H1 (cell line): ENCODE measurements around the gene EXD1. TPM values are rescaled to one million over a fixed set of nuclear protein-coding genes. Genes with fewer than 3 reads are reported as not detected.

Experiments
- CTCF ChIA-PET: fragments of 300-600 bp; sonication (Branson Sonifier 250); formaldehyde crosslinking; loops from one replicate; lab custom pipeline; 2021; ENCODE audit not compliant: partially characterized antibody; lab: Charles Lee
- POLR2A ChIA-PET: fragments of 300-600 bp; sonication (Branson Sonifier 250); formaldehyde crosslinking; loops from one replicate; lab custom pipeline; 2021; ENCODE audit warnings: inconsistent platforms; ENCODE audit not compliant: partially characterized antibody; lab: Charles Lee
- DNase-seq, 2 experiments: peaks; one replicate each; pipeline versions ENCODE4 v3.0.0 to v3.0.0-alpha.2; 2010 to 2022; ENCODE audit warnings: low spot score in 2 of 2, low read depth in 1 of 2, mixed read lengths in 1 of 2
- FAIRE-seq: peaks from 2 replicates; lab custom pipeline; 2011; peaks lifted over from hg19 to GRCh38; lab: Jason Lieb, UNC
- H2AFZ ChIP-seq: 2 replicates; pipeline ENCODE4 v1.8.1; 2012; ENCODE audit warnings: low read length, inconsistent platforms
- H2AK5ac ChIP-seq: 2 replicates; pipeline ENCODE4 v1.6.1; 2013; ENCODE audit warnings: low read depth, low read length
- H2BK120ac ChIP-seq: replicated peaks from 2 replicates; pipeline ENCODE3; 2013; ENCODE audit warnings: low read depth, low read length, inconsistent platforms
- H2BK12ac ChIP-seq: 2 replicates; pipeline ENCODE4 v1.6.1; 2013; ENCODE audit warnings: low read depth, low read length
- H2BK15ac ChIP-seq: 2 replicates; pipeline ENCODE4 v1.6.1; 2013; ENCODE audit warnings: low read length
- H2BK20ac ChIP-seq: 2 replicates; pipeline ENCODE4 v1.6.1; 2013; ENCODE audit warnings: low read length
- H2BK5ac ChIP-seq: 2 replicates; pipeline ENCODE4 v1.6.1; 2013; ENCODE audit warnings: low read depth, low read length
- H3K14ac ChIP-seq: 2 replicates; pipeline ENCODE4 v1.6.1; 2013; ENCODE audit warnings: inconsistent platforms; ENCODE audit not compliant: insufficient read length
- H3K18ac ChIP-seq: 2 replicates; pipeline ENCODE4 v1.6.1; 2013; ENCODE audit warnings: low read length; ENCODE audit errors: extremely low read depth
- H3K23ac ChIP-seq: 2 replicates; pipeline ENCODE4 v1.6.1; 2013; ENCODE audit warnings: inconsistent platforms; ENCODE audit not compliant: insufficient read length
- H3K23me2 ChIP-seq: 2 replicates; pipeline ENCODE4 v1.6.1; 2013; ENCODE audit warnings: low read depth, low read length
- H3K27ac ChIP-seq: 2 replicates; pipeline ENCODE4 v1.6.1; 2011; ENCODE audit warnings: low read depth, low read length, inconsistent platforms
- H3K27me3 ChIP-seq, 4 experiments: replicated peaks in 1 of 4; 1 replicate in 1 of 4; 2 replicates in 3 of 4; pipeline versions ENCODE4 v1.6.1 to v1.8.1; 2011 to 2013; ENCODE audit warnings: low read length in 3 of 4, mild to moderate bottlenecking in 3 of 4, inconsistent platforms in 2 of 4, mixed read lengths in 2 of 4, moderate library complexity in 1 of 4; ENCODE audit not compliant: control insufficient read depth in 3 of 4, insufficient read depth in 3 of 4; ENCODE audit errors: extremely low read depth in 1 of 4
- H3K36me3 ChIP-seq, 4 experiments: 2 replicates each; pipeline versions ENCODE4 v1.6.1 to v1.8.1; 2011 to 2013; ENCODE audit warnings: mild to moderate bottlenecking in 4 of 4, low read length in 3 of 4, moderate library complexity in 2 of 4, control low read depth in 1 of 4, inconsistent platforms in 1 of 4; ENCODE audit not compliant: insufficient read depth in 4 of 4, control insufficient read depth in 2 of 4
- H3K4ac ChIP-seq: replicated peaks from 2 replicates; pipeline ENCODE3; 2013; ENCODE audit warnings: low read length, low read depth, mixed read lengths, inconsistent platforms; ENCODE audit not compliant: insufficient read length
- H3K4me1 ChIP-seq, 4 experiments: replicated peaks in 1 of 4; 1 replicate in 1 of 4; 2 replicates in 3 of 4; pipeline versions ENCODE4 v1.6.1 to v1.8.1; 2011 to 2013; ENCODE audit warnings: low read length in 3 of 4, inconsistent platforms in 2 of 4, mixed read lengths in 1 of 4; ENCODE audit not compliant: insufficient read depth in 4 of 4, control insufficient read depth in 3 of 4
- H3K4me2 ChIP-seq, 2 experiments: 2 replicates each; pipeline versions ENCODE4 v1.6.1 to v1.8.1; 2011 to 2013; ENCODE audit warnings: low read depth in 2 of 2, low read length in 2 of 2, control low read depth in 1 of 2, inconsistent platforms in 1 of 2, mild to moderate bottlenecking in 1 of 2; ENCODE audit not compliant: insufficient read depth in 1 of 2
- H3K4me3 ChIP-seq, 4 experiments: fragments of 200-600, 300-600 bp in 1 of 4; sonication (generic), shearing (Covaris generic), sonication (Bioruptor Twin) in 1 of 4; 2 replicates each; pipeline versions ENCODE4 v1.5.1 to v1.8.1; 2011 to 2016; ENCODE audit warnings: low read length in 4 of 4, low read depth in 3 of 4, control low read depth in 2 of 4, inconsistent platforms in 2 of 4, mild to moderate bottlenecking in 2 of 4, mixed read lengths in 1 of 4, moderate library complexity in 1 of 4; ENCODE audit not compliant: insufficient read depth in 2 of 4; ENCODE audit errors: extremely low read depth in 1 of 4
- H3K56ac ChIP-seq: replicated peaks from 2 replicates; pipeline ENCODE3; 2013; ENCODE audit warnings: low read depth, mild to moderate bottlenecking, mixed read lengths, low read length, inconsistent platforms; ENCODE audit not compliant: insufficient read length
- H3K79me1 ChIP-seq: 2 replicates; pipeline ENCODE4 v1.6.1; 2013; ENCODE audit warnings: low read depth, low read length, control low read depth
- H3K79me2 ChIP-seq, 2 experiments: 2 replicates each; pipeline versions ENCODE4 v1.6.1 to v1.8.1; 2012 to 2013; ENCODE audit warnings: low read length in 2 of 2, mild to moderate bottlenecking in 2 of 2, inconsistent platforms in 1 of 2; ENCODE audit not compliant: insufficient read depth in 2 of 2, control insufficient read depth in 1 of 2
- H3K9ac ChIP-seq, 4 experiments: replicated peaks in 1 of 4; 1 replicate in 1 of 4; 2 replicates in 3 of 4; pipeline versions ENCODE4 v1.6.1 to v1.8.1; 2011 to 2013; ENCODE audit warnings: low read depth in 3 of 4, low read length in 3 of 4, control low read depth in 2 of 4, mild to moderate bottlenecking in 2 of 4, moderate library complexity in 2 of 4, inconsistent platforms in 1 of 4; ENCODE audit errors: extremely low read depth in 1 of 4
- H3K9me3 ChIP-seq, 2 experiments: 2 replicates each; pipeline versions ENCODE4 v1.6.1 to v1.8.1; 2012 to 2013; ENCODE audit warnings: mild to moderate bottlenecking in 2 of 2, moderate library complexity in 2 of 2, control low read depth in 1 of 2, inconsistent platforms in 1 of 2, low read depth in 1 of 2, low read length in 1 of 2, mixed read lengths in 1 of 2; ENCODE audit not compliant: insufficient read depth in 2 of 2
- H4K20me1 ChIP-seq, 2 experiments: replicated peaks in 1 of 2; 2 replicates each; pipeline versions ENCODE3 to v1.8.1; 2011 to 2013; ENCODE audit warnings: inconsistent platforms in 2 of 2, low read length in 2 of 2, mild to moderate bottlenecking in 1 of 2; ENCODE audit not compliant: insufficient read depth in 2 of 2, control insufficient read depth in 1 of 2
- H4K5ac ChIP-seq: 2 replicates; pipeline ENCODE4 v1.6.1; 2013; ENCODE audit warnings: low read length, low read depth, mixed read lengths, inconsistent platforms; ENCODE audit not compliant: insufficient read length
- H4K8ac ChIP-seq: 2 replicates; pipeline ENCODE4 v1.8.0; 2013; ENCODE audit warnings: mild to moderate bottlenecking, moderate library complexity, low read length, inconsistent platforms; ENCODE audit not compliant: insufficient read depth; ENCODE audit errors: extremely low read depth
- H4K91ac ChIP-seq: replicated peaks from 2 replicates; pipeline ENCODE3; 2013; ENCODE audit warnings: low read length, mixed read lengths, inconsistent platforms; ENCODE audit not compliant: insufficient read length
- ASH2L ChIP-seq: fragments of 200-600, 300-600 bp; sonication (generic); IDR thresholded peaks from one replicate; pipeline ENCODE4 v1.7.1; 2017; ENCODE audit warnings: low read length
- CBX5 ChIP-seq: fragments of 300-800, 300-1000 bp; sonication (generic); IDR thresholded peaks from 2 replicates; pipeline ENCODE4 v1.7.1; 2016; ENCODE audit warnings: antibody characterized with exemption, low read length, low read depth
- CHD1 ChIP-seq: IDR thresholded peaks from 2 replicates; pipeline ENCODE4 v1.6.1; 2012; ENCODE audit warnings: low read depth, low read length, improper control_type of control experiment
- CHD2 ChIP-seq: IDR thresholded peaks from 2 replicates; pipeline ENCODE4 v1.6.1; 2012; ENCODE audit warnings: low read length, improper control_type of control experiment
- HDAC6 ChIP-seq: IDR thresholded peaks from one replicate; pipeline ENCODE4 v1.7.1; 2012; ENCODE audit warnings: low read depth, mild to moderate bottlenecking, inconsistent platforms, low read length, moderate library complexity
- JUN ChIP-seq: IDR thresholded peaks from 2 replicates; pipeline ENCODE4 v1.6.1; 2011; ENCODE audit warnings: low read depth, mild to moderate bottlenecking, improper control_type of control experiment, low read length
- JUND ChIP-seq: IDR thresholded peaks from 2 replicates; pipeline ENCODE4 v1.6.1; 2011; ENCODE audit warnings: mild to moderate bottlenecking, improper control_type of control experiment, low read length
- KDM5A ChIP-seq: fragments of 200-600 bp; IDR thresholded peaks from 2 replicates; pipeline ENCODE4 v1.7.1; 2012; ENCODE audit warnings: mild to moderate bottlenecking, low read length, inconsistent platforms, mixed read lengths
- MAX ChIP-seq: IDR thresholded peaks from 2 replicates; pipeline ENCODE4 v1.6.1; 2012; ENCODE audit warnings: inconsistent platforms
- RBBP5 ChIP-seq: IDR thresholded peaks from 2 replicates; pipeline ENCODE4 v1.7.1; 2012; ENCODE audit warnings: low read depth, mild to moderate bottlenecking, inconsistent platforms, low read length, moderate library complexity, borderline replicate concordance
- SP1 ChIP-seq: IDR thresholded peaks from 2 replicates; pipeline ENCODE4 v1.6.1; 2011; ENCODE audit warnings: low read depth, low read length
- SUZ12 ChIP-seq: fragments of 200-600 bp; sonication (generic); IDR thresholded peaks from 2 replicates; pipeline ENCODE4 v1.6.1; 2012; ENCODE audit warnings: mild to moderate bottlenecking, inconsistent platforms, low read length, moderate library complexity, mixed read lengths
- ZNF274 ChIP-seq: IDR thresholded peaks from 2 replicates; pipeline ENCODE4 v1.7.0; 2012; ENCODE audit warnings: low read length, borderline replicate concordance; ENCODE audit errors: extremely low read depth
- WGBS, 2 experiments: shearing (Covaris generic) in 1 of 2; methylation state at CpG; one replicate each; pipeline versions ENCODE4 v1.1.6 to v1.1.7; 2013 to 2015; ENCODE audit warnings: low lambda C conversion rate in 2 of 2, mixed read lengths in 2 of 2, inconsistent platforms in 1 of 2, low coverage in 1 of 2, missing lambda C conversion rate in 1 of 2; ENCODE audit not compliant: insufficient replicate concordance in 2 of 2, insufficient coverage in 1 of 2, insufficient read length in 1 of 2; ENCODE audit errors: extremely low coverage in 1 of 2, missing lambda C conversion rate in 1 of 2; 5-methylcytosine and 5-hydroxymethylcytosine counted together
- polyA plus RNA-seq, 7 experiments: library from polyadenylated mRNA; depleted of rRNA in 3 of 7; stranded (reverse) in 5 of 7; unstranded in 2 of 7; fragments of >200 nt in 5 of 7; fragments of 200-250 nt in 2 of 7; gene quantifications; 1 replicate in 5 of 7; 2 replicates in 1 of 7; 4 replicates in 1 of 7; pipeline versions ENCODE4 v1.2.1 to v1.2.3, GENCODE V29; 2011 to 2013; ENCODE audit warnings: missing spikeins in 2 of 7, mixed read lengths in 2 of 7
- total RNA-seq: library from RNA; stranded (reverse); fragmentation: NEBNext Ultra II Directional; extraction: Animal tissue kit (Norgen Biotek cat#: 25700); gene quantifications from 2 replicates; pipeline ENCODE4 v1.2.1, GENCODE V29; 2021

Gene EXD1
- total and polyA plus RNA-seq, 2 of the 8 experiments (the other 6 are each of a cell fraction or from before 2014, with no cell fraction given): 0.06 to 0.54 TPM

- Histone ChIP-seq H3K4me3 (no peak overlapping the region), H4K8ac (no peak overlapping the region), H3K4me1 (no peaks in the 10 kb centered on the region), H2BK120ac (no peak overlapping the region), H2AK5ac (no peak overlapping the region), H3K18ac (no peak overlapping the region), H3K4me2 (no peak overlapping the region), H2BK12ac (no peak overlapping the region), H3K27ac (no peak overlapping the region), H3K14ac (no peak overlapping the region), H3K79me1 (no peaks in the 10 kb centered on the region), H2BK5ac (no peak overlapping the region), H4K91ac (no peak overlapping the region), H3K23ac (no peak overlapping the region), H3K27me3 (no peaks in the 10 kb centered on the region), H2BK15ac (no peak overlapping the region), H3K56ac (no peak overlapping the region), H3K79me2 (no peaks in the 10 kb centered on the region), H2AFZ (no peak overlapping the region), H3K4ac (no peak overlapping the region), H3K9me3 (peaks cover 0 to 7% of the 10 kb centered on the region in 2 experiments; a peak in 1 of 4 replicates), H3K23me2 (no peaks in the 10 kb centered on the region), H2BK20ac (no peak overlapping the region), H4K5ac (no peak overlapping the region), H3K9ac (no peak overlapping the region), H3K36me3 (no peaks in the 10 kb centered on the region), H4K20me1 (no peaks in the 10 kb centered on the region)
- FAIRE-seq (no peak), DNase-seq (no peak)
- 94% methylated on average over 5 of the region's 5 CpGs; no CpG with 5 or more reads in 1 of the 2 experiments for WGBS, 2 experiments
- ChIA-PET CTCF (interaction anchor here (1.6 to 1.7 kb wide), 2 partner anchors 9 to 10 kb away, joined by 3 read pairs; no protein-coding TSS in a partner anchor), POLR2A (no interaction called here)
- no peak for TF ChIP-seq CBX5
- no peak for TF ChIP-seq RBBP5
- TF ChIP-seq KDM5A: no peak
- TF ChIP-seq JUND: no peak
- TF ChIP-seq CHD1: no peak
- no peak for TF ChIP-seq HDAC6
- TF ChIP-seq ZNF274: no peak
- no peak for TF ChIP-seq SP1
- TF ChIP-seq JUN: no peak
- no peak for TF ChIP-seq SUZ12
- TF ChIP-seq CHD2: no peak
- no peak for TF ChIP-seq MAX
- no peak for TF ChIP-seq ASH2L
These were observed 76.8 kb downstream of the EXD1 start for GRCh38 chr15:41153733-41154132.
